ENCODE results near the gene ISM1.

The ISM1 gene

DNA sequence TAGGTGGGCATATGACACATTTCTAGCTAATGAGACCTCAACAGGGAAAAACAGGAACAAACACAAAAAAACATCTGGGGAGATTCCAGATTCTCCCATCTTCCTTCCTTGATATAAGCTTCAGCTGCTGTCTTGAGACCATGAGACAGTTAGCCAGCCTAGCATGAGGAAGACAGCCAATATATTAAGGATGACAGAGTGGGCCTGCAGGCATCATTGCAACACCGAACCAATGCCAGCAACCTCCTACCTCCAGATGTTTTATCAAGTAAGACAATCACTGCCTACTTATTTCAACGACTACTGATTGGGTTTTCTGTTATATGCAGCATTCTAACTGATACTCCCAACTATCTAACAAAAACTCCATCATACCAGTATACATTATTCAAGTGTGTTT is 119.0 kb downstream of the ISM1 start:
- H3K79me2 ChIP-seq (ENCODE audit: control insufficient read depth, low read length): no peaks in the 10 kb centered on the region
- H3K9me2 ChIP-seq (replicated peaks; ENCODE audit: control insufficient read depth, low read length): no peaks in the 10 kb centered on the region
- no peak overlapping the region for H3K27ac ChIP-seq (ENCODE audit: low read depth, low read length)

DNA sequence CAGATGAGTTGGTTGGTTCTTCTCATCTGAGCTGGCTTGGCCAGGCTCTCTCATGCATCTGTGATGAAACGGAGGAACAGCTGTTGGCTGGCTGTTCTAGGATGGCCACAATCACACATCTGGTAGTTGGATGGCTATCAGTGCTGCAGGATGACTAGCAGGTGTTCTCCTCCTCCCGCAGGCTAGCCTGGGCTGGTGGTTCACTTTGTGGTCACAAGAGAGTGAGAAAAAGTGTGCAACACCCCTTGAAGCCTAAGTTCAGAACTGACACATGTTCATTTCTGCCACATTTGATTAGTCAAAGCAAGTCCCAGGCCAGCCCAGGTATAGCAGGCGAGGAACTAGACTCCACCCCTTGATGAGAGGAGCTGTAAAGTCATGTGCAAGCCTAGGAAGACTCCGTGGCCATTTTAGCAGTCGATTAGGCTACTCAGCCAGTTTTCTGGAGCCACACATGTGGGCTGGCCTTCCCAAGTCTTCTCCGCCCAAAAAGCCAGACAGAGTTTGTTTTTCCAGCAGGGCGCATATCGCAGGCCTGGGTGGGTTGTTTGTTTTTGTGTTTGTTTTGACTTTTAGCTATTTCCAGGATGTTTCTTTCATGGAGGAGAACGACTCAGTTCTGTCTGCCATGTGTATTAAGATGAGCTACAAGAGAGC is 120.8 kb downstream of the ISM1 start:
- no peaks in the 10 kb centered on the region for H3K79me2 ChIP-seq (ENCODE audit: control insufficient read depth, low read length)
- no peaks in the 10 kb centered on the region for H3K9me2 ChIP-seq (replicated peaks; ENCODE audit: control insufficient read depth, low read length)
- no peaks in the 10 kb centered on the region for H3K9me3 ChIP-seq (ENCODE audit: control insufficient read depth, insufficient read depth, low read length)
- no peaks in the 10 kb centered on the region for H3K4me1 ChIP-seq (ENCODE audit: control insufficient read depth, low read length)
- no peaks in the 10 kb centered on the region for H3F3A ChIP-seq (ENCODE audit: control insufficient read depth, insufficient read depth)
- TF ChIP-seq EZH2phosphoT487 (IDR thresholded peaks at IDR 0.05; ENCODE audit: borderline replicate concordance, low read length): no peak
- TF ChIP-seq, protein P1, sequence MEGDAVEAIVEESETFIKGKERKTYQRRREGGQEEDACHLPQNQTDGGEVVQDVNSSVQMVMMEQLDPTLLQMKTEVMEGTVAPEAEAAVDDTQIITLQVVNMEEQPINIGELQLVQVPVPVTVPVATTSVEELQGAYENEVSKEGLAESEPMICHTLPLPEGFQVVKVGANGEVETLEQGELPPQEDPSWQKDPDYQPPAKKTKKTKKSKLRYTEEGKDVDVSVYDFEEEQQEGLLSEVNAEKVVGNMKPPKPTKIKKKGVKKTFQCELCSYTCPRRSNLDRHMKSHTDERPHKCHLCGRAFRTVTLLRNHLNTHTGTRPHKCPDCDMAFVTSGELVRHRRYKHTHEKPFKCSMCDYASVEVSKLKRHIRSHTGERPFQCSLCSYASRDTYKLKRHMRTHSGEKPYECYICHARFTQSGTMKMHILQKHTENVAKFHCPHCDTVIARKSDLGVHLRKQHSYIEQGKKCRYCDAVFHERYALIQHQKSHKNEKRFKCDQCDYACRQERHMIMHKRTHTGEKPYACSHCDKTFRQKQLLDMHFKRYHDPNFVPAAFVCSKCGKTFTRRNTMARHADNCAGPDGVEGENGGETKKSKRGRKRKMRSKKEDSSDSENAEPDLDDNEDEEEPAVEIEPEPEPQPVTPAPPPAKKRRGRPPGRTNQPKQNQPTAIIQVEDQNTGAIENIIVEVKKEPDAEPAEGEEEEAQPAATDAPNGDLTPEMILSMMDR (IDR thresholded peaks at IDR 0.05; ENCODE audit: low read depth, low read length, poor library complexity, severe bottlenecking): no peak
- H3K4me3 ChIP-seq (ENCODE audit: low read length): no peak overlapping the region
- H3K27me3 ChIP-seq (ENCODE audit: control insufficient read depth, low read length): no peaks in the 10 kb centered on the region
- H3K27ac ChIP-seq (ENCODE audit: low read depth, low read length): no peak overlapping the region
- H4K20me1 ChIP-seq (ENCODE audit: control insufficient read depth, insufficient read depth, low read depth, low read length): no peaks in the 10 kb centered on the region
- H3K4me2 ChIP-seq (ENCODE audit: low read length): no peak overlapping the region
- no peaks in the 10 kb centered on the region for H3K36me3 ChIP-seq (ENCODE audit: control insufficient read depth, low read length)

More for the DNA sequence above, 119.0 kb downstream of the ISM1 start:
- Histone ChIP-seq H3K4me2 (ENCODE audit: low read length) (no peak overlapping the region), H3K9me3 (ENCODE audit: control insufficient read depth, insufficient read depth, low read length) (no peaks in the 10 kb centered on the region), H3K4me3 (ENCODE audit: low read length) (no peak overlapping the region), H4K20me1 (ENCODE audit: control insufficient read depth, insufficient read depth, low read depth, low read length) (no peaks in the 10 kb centered on the region), H3F3A (ENCODE audit: control insufficient read depth, insufficient read depth) (no peaks in the 10 kb centered on the region), H3K36me3 (ENCODE audit: control insufficient read depth, low read length) (no peaks in the 10 kb centered on the region), H3K4me1 (ENCODE audit: control insufficient read depth, low read length) (no peaks in the 10 kb centered on the region), H3K27me3 (ENCODE audit: control insufficient read depth, low read length) (no peaks in the 10 kb centered on the region)
- TF ChIP-seq, protein P1 (IDR thresholded peaks at IDR 0.05; ENCODE audit: low read depth, low read length, poor library complexity, severe bottlenecking): no peak
- no peak for TF ChIP-seq EZH2phosphoT487 (IDR thresholded peaks at IDR 0.05; ENCODE audit: borderline replicate concordance, low read length)

DNA sequence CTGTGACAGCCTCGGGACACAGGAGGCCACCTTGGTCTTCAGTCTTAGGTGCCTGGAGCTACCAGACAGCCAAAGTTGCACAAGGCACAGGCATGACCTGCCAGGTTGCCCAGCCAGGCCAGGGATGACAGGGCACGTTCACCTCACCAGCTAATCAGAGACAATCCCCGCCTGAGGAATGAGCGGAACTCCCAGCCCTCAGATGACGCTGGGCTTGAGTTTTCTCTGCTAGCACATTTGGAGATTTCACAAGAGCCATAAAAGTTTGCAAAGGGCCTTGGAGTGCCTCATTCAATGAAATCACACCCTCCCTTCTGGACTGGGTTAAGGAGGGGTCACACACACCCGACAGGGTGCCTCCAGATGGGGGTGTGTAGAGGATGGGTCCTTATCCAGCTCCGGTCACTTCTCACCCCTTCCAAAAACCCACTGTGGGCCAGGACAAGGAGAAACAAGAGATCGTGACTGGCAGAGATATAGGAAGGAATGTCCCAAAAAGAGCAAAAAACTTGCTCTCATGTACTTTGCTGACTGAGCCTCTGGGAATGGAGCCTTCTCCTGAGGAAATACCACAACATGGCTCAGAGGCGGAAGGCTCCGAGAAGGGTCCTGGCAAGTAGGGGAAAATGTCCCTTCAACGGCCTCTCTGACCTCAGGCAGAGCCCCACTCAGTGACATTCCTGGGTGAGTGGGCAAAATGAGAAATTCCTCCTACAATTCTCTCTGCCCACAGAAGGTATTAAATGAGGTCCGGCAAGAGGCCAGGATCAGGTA is 121.6 kb downstream of the ISM1 start:
- no peaks in the 10 kb centered on the region for H3K36me3 ChIP-seq (ENCODE audit: control insufficient read depth, low read length)
- no peaks in the 10 kb centered on the region for H3K79me2 ChIP-seq (ENCODE audit: control insufficient read depth, low read length)
- H3K4me1 ChIP-seq (ENCODE audit: control insufficient read depth, low read length): no peaks in the 10 kb centered on the region
- no peaks in the 10 kb centered on the region for H4K20me1 ChIP-seq (ENCODE audit: control insufficient read depth, insufficient read depth, low read depth, low read length)
- no peaks in the 10 kb centered on the region for H3K27me3 ChIP-seq (ENCODE audit: control insufficient read depth, low read length)
- H3K27ac ChIP-seq (ENCODE audit: low read depth, low read length): no peak overlapping the region
- no peaks in the 10 kb centered on the region for H3F3A ChIP-seq (ENCODE audit: control insufficient read depth, insufficient read depth)
- no peaks in the 10 kb centered on the region for H3K9me3 ChIP-seq (ENCODE audit: control insufficient read depth, insufficient read depth, low read length)
- TF ChIP-seq, protein P1 (IDR thresholded peaks at IDR 0.05; ENCODE audit: low read depth, low read length, poor library complexity, severe bottlenecking): no peak
- no peak for TF ChIP-seq EZH2phosphoT487 (IDR thresholded peaks at IDR 0.05; ENCODE audit: borderline replicate concordance, low read length)
- no peak overlapping the region for H3K4me3 ChIP-seq (ENCODE audit: low read length)
- H3K4me2 ChIP-seq (ENCODE audit: low read length): no peak overlapping the region
- no peaks in the 10 kb centered on the region for H3K9me2 ChIP-seq (replicated peaks; ENCODE audit: control insufficient read depth, low read length)

Measured in DOHH2 (cell line).